HG03103 (cell line): ENCODE results near the gene MRPS18A.
"Not testable (repeated sequence)": the region's sequence is repeated elsewhere in the genome, so short reads cannot be mapped to it uniquely, and the experiment has no call there.

Experiments used
- ATAC-seq: cut with Tn5 transposase; IDR thresholded peaks from one replicate; pipeline ENCODE4 v1.9.1; 2021; ENCODE audit warnings: low read depth; ENCODE audit not compliant: unreplicated experiment

MRPS18A gene

GRCh38 chr6:43717822-43718221 lies 30.2 kb upstream of the MRPS18A start:
- no peak for ATAC-seq

DNA sequence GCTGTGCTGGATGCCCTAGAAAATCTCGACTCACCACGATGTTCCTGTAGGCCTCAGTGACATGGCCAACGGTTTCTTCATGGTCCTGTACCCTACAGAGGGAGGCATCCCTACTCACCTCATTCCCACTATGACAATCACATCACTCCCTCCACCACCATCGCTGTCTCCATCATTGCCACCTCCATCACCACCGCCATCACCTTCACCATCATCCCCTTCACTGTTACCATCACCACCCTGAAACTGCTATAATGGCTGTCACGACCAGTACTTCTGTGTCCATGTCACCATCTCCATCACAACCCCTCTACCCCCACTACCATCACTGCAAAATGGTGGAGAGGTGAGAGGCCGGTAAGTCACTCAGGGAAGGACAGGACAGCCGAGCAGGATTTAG lies 29.8 kb upstream of the MRPS18A start:
- ATAC-seq: no peak

GRCh38 chr6:43716099-43716498 lies 28.5 kb upstream of the MRPS18A start:
- ATAC-seq: no peak

- peak; percentile 72 for ATAC-seq
These were observed 27.6 kb upstream of the MRPS18A start for GRCh38 chr6:43715056-43715788.

DNA sequence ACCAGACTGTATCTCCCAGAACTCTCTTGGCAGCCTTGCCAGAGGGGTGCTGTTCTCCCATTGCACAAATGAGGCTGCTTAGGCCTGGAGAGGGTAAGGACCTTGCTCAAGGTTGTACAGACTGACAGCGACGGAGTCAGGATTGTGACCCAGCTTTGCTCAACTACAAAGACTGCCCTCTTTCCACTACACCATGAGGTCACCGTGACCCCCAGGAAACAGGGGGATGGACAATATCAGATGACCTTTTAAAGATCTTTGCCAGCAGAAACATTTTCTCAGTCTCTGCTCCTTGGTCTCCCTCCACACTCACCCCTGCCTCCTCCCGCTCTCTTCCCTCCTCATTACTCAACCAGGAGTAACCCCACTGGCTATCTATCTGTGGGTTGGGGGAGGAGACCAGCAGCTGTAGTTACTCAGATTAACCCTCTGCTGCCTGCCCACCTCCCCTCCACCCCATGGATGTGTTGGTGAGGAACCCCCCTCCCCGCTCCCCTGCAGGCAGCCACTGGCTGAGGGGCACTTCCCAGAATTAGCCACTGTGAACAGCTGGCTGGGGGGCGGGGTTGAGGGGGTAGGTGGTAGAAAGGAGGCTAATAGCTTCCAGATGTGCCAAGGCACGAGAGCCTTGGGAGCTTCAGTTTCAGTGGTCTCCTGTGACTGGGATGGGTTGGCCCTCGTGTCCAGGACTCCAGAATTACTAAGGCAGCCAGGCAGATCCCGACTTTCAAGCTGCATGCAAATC lies 26.9 kb upstream of the MRPS18A start:
- peak; percentile 25 for ATAC-seq

GRCh38 chr6:43713643-43714310 lies 26.2 kb upstream of the MRPS18A start:
- no peak for ATAC-seq

DNA sequence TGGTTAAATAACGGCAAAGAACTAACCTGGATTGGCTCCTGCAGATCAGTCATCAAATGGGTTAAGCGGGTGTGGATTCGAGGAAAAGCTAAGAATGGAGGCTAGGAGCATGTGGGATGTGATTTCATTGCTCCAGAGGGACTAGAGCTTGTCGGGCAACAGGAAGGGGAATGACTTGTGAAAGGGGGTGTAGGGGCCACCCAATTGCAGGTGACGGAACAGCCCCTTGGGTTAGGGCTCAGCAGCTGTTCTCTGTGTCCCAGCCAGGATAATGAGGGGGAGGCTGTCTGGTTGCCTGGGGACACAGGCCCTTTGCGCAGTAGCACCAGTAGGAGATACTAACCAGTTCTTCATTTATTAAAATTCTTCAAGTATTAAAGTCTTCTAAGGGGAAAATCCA lies 25.0 kb upstream of the MRPS18A start:
- no peak for ATAC-seq

DNA sequence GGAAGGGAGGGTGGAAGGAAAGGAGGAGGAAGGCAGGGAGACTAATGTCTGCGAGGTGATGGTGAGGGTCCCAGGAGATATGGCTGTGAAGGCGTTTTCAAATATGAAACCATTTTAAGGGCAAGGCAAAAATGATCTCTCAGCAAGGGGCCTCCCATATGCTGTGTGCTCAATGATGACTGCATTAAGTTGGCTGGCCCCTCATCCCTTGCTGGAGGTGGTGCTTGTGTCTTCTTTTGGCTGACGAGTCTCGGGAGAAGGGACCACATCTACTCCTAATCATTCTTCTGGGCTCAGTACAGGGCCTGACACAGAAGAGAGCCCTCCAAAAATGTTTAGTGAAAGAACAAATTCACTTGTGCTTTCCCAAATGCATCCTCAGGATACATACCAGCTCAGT lies 23.0 kb upstream of the MRPS18A start:
- no peak for ATAC-seq

GRCh38 chr6:43709654-43710303 lies 22.2 kb upstream of the MRPS18A start:
- ATAC-seq: no peak

GRCh38 chr6:43708860-43709653 lies 21.5 kb upstream of the MRPS18A start:
- no peak for ATAC-seq

GRCh38 chr6:43707767-43708166 lies 20.2 kb upstream of the MRPS18A start:
- no peak for ATAC-seq

- ATAC-seq: no peak
These were observed 19.7 kb upstream of the MRPS18A start for GRCh38 chr6:43707269-43707668.

- no peak for ATAC-seq
These were observed 19.2 kb upstream of the MRPS18A start for GRCh38 chr6:43706788-43707187.

GRCh38 chr6:43705996-43706395 lies 18.4 kb upstream of the MRPS18A start:
- no peak for ATAC-seq

DNA sequence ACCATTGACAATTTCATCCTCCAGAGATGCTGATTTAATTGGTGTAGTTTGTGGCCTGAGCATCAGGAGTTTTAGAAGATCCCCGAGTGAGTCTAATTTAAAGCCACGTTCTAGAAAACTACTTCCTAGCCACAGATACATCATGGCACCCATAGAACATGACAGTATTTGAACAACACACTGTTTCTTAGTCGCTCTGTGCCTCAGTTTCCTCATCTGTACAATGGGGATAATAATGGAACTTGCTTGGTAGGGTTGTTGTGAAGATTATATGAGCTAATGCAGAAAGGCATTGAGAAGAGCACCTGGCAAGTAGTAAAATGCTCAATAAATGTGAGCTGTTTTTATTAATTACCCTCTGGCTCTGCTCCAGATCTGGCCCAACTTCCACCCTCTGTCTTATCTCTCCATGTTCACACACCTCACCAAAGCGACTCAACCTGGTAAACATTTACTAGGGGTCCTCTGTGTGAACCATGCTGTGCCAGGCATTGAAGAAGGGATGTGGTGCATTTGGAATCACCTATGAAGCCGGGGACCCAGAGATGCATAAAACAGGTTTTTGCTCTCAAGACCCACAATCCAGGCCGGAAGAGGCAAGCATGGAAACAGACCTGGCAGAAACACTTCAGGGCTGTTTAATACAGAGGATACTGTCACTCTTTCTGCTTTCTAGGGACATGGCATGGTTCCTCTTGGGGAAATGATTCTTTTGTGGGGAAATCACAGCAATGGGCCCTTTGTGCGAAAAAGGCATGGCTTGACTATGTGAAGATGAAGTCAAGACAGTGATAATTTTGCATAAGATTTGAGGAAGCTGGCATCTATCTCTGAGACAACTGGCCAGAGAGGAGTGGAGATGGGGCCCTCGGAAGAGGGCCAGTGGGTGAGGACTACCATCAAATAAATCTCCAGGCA lies 16.2 kb upstream of the MRPS18A start:
- ATAC-seq: no peak

DNA sequence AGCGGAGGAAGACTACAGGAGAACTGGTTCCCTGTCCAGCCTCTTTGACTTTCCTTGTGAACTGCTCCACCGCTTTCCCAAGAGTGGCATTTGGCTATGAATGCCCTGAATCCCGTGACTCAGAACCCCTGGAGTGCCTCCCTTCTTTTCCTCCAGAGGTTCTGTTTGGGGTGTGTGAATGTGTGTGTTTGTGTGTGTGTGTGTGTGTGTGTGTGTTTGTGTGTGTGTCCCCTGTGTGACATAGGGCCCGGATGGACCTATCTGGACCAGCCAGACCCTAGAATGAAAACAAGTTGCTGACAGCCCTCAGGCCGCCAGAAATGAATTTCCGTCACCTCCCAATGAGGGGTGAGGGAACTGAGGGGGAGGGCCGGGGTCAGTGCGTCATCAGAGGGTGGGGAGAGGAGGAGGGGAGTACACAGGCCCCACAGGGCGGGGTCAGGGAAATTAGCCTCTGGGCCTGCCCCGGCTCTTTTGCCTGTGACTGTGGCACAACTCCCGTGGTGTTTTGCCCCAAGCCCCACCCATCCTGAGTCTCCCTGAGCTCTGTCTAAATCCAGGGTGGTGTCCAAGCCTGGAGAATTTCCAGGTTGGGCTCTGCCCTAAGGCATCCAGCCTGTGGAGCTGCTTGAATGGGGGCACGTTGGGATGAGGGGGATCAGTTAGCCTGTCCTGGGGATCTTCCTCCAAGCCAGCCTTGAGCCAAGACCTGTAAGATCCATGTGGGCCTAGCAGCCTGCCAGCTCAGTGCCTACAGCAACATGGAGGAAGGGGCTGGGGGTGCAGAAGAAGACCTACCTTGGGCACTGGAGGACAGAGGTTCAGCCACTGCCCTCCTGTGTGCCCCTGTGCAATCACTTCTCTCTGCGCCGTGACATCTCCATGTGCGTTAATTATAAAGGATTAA lies 15.2 kb upstream of the MRPS18A start:
- no peak for ATAC-seq

- no peak for ATAC-seq
These were observed 14.6 kb upstream of the MRPS18A start for GRCh38 chr6:43702171-43702533.

GRCh38 chr6:43700939-43701560 lies 13.5 kb upstream of the MRPS18A start:
- ATAC-seq: not testable (repeated sequence)
